Esophagus muscularis mucosa (tissue), 3 donors: ENCODE data around the gene CFAP54.

Experiments used
- POLR2A ChIP-seq: fragments of 450-650 bp; IDR thresholded peaks from one replicate; pipeline ENCODE4 v1.6.1; 2017; ENCODE audit warnings: antibody characterized with exemption, moderate library complexity, mild to moderate bottlenecking, low read depth
- TF ChIP-seq, protein P1 (sequence below), 3 experiments: fragments of 200-600 bp in 2 of 3; fragments of 450-650 bp in 1 of 3; sonication (generic) in 2 of 3; IDR thresholded peaks; one replicate each; pipeline ENCODE4 v1.5.1; 2017 to 2019; ENCODE audit warnings: antibody characterized with exemption in 3 of 3, mild to moderate bottlenecking in 2 of 3, moderate library complexity in 1 of 3

DNA sequence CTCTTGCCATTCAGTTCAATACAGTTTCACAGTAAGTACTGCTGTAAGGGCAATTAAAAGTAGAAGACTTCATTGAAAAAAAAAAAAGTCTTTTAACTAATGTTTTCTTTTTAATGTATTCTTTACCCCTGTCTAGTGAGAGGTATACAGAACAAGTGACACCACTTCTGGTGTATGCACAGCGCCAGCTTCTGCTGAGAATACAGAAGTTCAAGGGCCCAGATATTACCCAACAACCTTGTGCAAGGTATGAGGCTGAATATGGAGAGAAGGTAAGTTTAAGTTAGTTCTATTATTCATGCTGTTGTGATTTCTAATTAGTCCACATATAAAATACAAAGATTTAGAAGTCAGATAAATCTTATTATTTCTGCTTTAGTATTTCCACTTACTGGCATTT lies 168.7 kb downstream of the CFAP54 start:
- TF ChIP-seq, protein P1, sequence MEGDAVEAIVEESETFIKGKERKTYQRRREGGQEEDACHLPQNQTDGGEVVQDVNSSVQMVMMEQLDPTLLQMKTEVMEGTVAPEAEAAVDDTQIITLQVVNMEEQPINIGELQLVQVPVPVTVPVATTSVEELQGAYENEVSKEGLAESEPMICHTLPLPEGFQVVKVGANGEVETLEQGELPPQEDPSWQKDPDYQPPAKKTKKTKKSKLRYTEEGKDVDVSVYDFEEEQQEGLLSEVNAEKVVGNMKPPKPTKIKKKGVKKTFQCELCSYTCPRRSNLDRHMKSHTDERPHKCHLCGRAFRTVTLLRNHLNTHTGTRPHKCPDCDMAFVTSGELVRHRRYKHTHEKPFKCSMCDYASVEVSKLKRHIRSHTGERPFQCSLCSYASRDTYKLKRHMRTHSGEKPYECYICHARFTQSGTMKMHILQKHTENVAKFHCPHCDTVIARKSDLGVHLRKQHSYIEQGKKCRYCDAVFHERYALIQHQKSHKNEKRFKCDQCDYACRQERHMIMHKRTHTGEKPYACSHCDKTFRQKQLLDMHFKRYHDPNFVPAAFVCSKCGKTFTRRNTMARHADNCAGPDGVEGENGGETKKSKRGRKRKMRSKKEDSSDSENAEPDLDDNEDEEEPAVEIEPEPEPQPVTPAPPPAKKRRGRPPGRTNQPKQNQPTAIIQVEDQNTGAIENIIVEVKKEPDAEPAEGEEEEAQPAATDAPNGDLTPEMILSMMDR (IDR thresholded peaks at IDR 0.05) = no peak
- no peak for TF ChIP-seq POLR2A
